GM23338 (cell line): ENCODE results near the gene BNIP1. TPM values are rescaled to one million over a fixed set of nuclear protein-coding genes. Genes with fewer than 3 reads are reported as not detected.

Source experiments
- ATAC-seq: fragments of 200-7000 bp; cut with Tn5 transposase; 3 replicates; pipeline ENCODE4 v1.9.1; 2020
- DNase-seq: peaks from one replicate; pipeline ENCODE4 v3.0.0-alpha.2; 2015; ENCODE audit warnings: low spot score
- H2AFZ ChIP-seq: fragments of 200-600 bp; sonication (generic); 2 replicates; pipeline ENCODE4 v1.8.0; 2016; ENCODE audit warnings: antibody characterized with exemption, mild to moderate bottlenecking, moderate library complexity
- H3F3A ChIP-seq: fragments of 200-600 bp; sonication (generic); replicated peaks from 2 replicates; pipeline ENCODE4 v1.8.0; 2017; ENCODE audit warnings: antibody characterized with exemption, mixed run types, low read depth
- H3K27ac ChIP-seq: fragments of 200-600 bp; sonication (generic); 2 replicates; pipeline ENCODE4 v1.6.1; 2016; ENCODE audit warnings: low read depth
- H3K27me3 ChIP-seq: fragments of 200-600 bp; sonication (generic); 2 replicates; pipeline ENCODE4 v1.8.0; 2016; ENCODE audit warnings: mild to moderate bottlenecking, mixed run types, moderate library complexity; ENCODE audit not compliant: insufficient read depth
- H3K36me3 ChIP-seq: fragments of 200-600 bp; sonication (generic); 2 replicates; pipeline ENCODE4 v1.8.0; 2016; ENCODE audit warnings: mild to moderate bottlenecking; ENCODE audit not compliant: insufficient read depth
- H3K4me1 ChIP-seq: fragments of 200-600 bp; sonication (generic); 2 replicates; pipeline ENCODE4 v1.8.0; 2016; ENCODE audit warnings: mild to moderate bottlenecking, moderate library complexity; ENCODE audit not compliant: insufficient read depth
- H3K4me2 ChIP-seq: fragments of 200-600 bp; sonication (generic); 2 replicates; pipeline ENCODE4 v1.7.1; 2017; ENCODE audit warnings: mixed run types
- H3K4me3 ChIP-seq: fragments of 200-600 bp; sonication (generic); 2 replicates; pipeline ENCODE4 v1.6.1; 2016; ENCODE audit warnings: mixed run types
- H3K79me2 ChIP-seq: fragments of 200-600 bp; sonication (generic); replicated peaks from 2 replicates; pipeline ENCODE4 v1.8.0; 2017; ENCODE audit warnings: mild to moderate bottlenecking; ENCODE audit not compliant: insufficient read depth
- H3K9me2 ChIP-seq: fragments of 200-600 bp; sonication (generic); 2 replicates; pipeline ENCODE4 v1.8.0; 2017; ENCODE audit not compliant: insufficient read depth
- H4K20me1 ChIP-seq: fragments of 200-600 bp; sonication (generic); replicated peaks from 2 replicates; pipeline ENCODE4 v1.8.0; 2017; ENCODE audit warnings: mild to moderate bottlenecking; ENCODE audit not compliant: insufficient read depth
- H3K27ac Mint-ChIP-seq: 2 replicates; pipeline ENCODE4 v1.8.0; 2020; ENCODE audit warnings: inconsistent platforms, mild to moderate bottlenecking, moderate library complexity, mixed read lengths
- H3K27me3 Mint-ChIP-seq: 3 replicates; pipeline ENCODE4 v1.8.0; 2022; ENCODE audit warnings: low read depth, mild to moderate bottlenecking, moderate library complexity, mixed read lengths, inconsistent platforms; ENCODE audit not compliant: insufficient read depth, poor library complexity
- H3K36me3 Mint-ChIP-seq: 3 replicates; pipeline ENCODE4 v1.8.0; 2021; ENCODE audit warnings: low read depth, mild to moderate bottlenecking, inconsistent platforms, moderate library complexity, mixed read lengths
- H3K4me1 Mint-ChIP-seq: 3 replicates; pipeline ENCODE4 v1.8.0; 2020; ENCODE audit warnings: mild to moderate bottlenecking, inconsistent platforms, mixed read lengths
- H3K4me3 Mint-ChIP-seq: 3 replicates; pipeline ENCODE4 v1.8.0; 2021; ENCODE audit warnings: moderate library complexity, mild to moderate bottlenecking, inconsistent platforms, mixed read lengths
- H3K9me3 Mint-ChIP-seq: 3 replicates; pipeline ENCODE4 v1.8.0; 2020; ENCODE audit warnings: moderate library complexity, mild to moderate bottlenecking, inconsistent platforms, mixed read lengths
- ETS1 ChIP-seq: IDR thresholded peaks from 2 replicates; pipeline ENCODE4 v1.6.1; 2016; ENCODE audit warnings: antibody characterized with exemption
- EZH2 ChIP-seq: fragments of 200-600 bp; sonication (generic); IDR thresholded peaks from one replicate; pipeline ENCODE4 v1.8.0; 2017; ENCODE audit warnings: antibody characterized with exemption, mild to moderate bottlenecking, low read depth; ENCODE audit not compliant: unreplicated experiment
- EZH2phosphoT487 ChIP-seq: fragments of 200-600 bp; sonication (generic); IDR thresholded peaks from one replicate; pipeline ENCODE4 v1.8.1; 2018; ENCODE audit warnings: antibody characterized with exemption; ENCODE audit not compliant: unreplicated experiment
- JUNB ChIP-seq: IDR thresholded peaks from one replicate; pipeline ENCODE4 v1.6.1; 2016; ENCODE audit warnings: antibody characterized with exemption; ENCODE audit not compliant: unreplicated experiment
- STAT1 ChIP-seq: IDR thresholded peaks from one replicate; pipeline ENCODE4 v1.6.1; 2016; ENCODE audit warnings: antibody characterized with exemption; ENCODE audit not compliant: unreplicated experiment
- ZNF114 ChIP-seq: fragments of 250-450 bp; sonication (Bioruptor Pico); IDR thresholded peaks from 2 replicates; pipeline ENCODE4 v1.5.0; 2020; ENCODE audit warnings: mild to moderate bottlenecking, moderate library complexity
- ZNF331 ChIP-seq: fragments of 250-450 bp; sonication (Bioruptor Pico); IDR thresholded peaks from 2 replicates; pipeline ENCODE4 v1.5.0; 2020; ENCODE audit warnings: low read depth, mild to moderate bottlenecking, moderate library complexity
- polyA plus RNA-seq: library from polyadenylated mRNA; unstranded; fragments of >200 nt; fragmentation: Nextera tagmentation; extraction: Ambion mirVana; gene quantifications from 2 replicates; pipeline ENCODE4 v1.2.1, GENCODE V29; 2016
- total RNA-seq: library from RNA; depleted of rRNA; stranded (reverse); fragments of >200 nt; shearing (Covaris generic); gene quantifications from 2 replicates; pipeline ENCODE4 v1.2.3, GENCODE V29; 2014
- TF ChIP-seq, protein P1 (sequence below): fragments of 250-450 bp; sonication (Bioruptor Pico); IDR thresholded peaks from 2 replicates; pipeline ENCODE4 v1.5.0; 2020; ENCODE audit warnings: mild to moderate bottlenecking, moderate library complexity
- TF ChIP-seq, protein P2 (sequence below), 2 experiments: fragments of 200-600 bp in 1 of 2; sonication (generic) in 1 of 2; conservative IDR thresholded peaks; 2 replicates each; pipeline versions ENCODE4 v1.5.1 to v1.6.1; 2016 to 2017; ENCODE audit warnings: antibody characterized with exemption in 2 of 2, low read depth in 2 of 2, mild to moderate bottlenecking in 2 of 2, moderate library complexity in 1 of 2

BNIP1 gene
- total and polyA plus RNA-seq, 2 experiments from 2014 or later = 12.1 to 17.0 TPM

DNA sequence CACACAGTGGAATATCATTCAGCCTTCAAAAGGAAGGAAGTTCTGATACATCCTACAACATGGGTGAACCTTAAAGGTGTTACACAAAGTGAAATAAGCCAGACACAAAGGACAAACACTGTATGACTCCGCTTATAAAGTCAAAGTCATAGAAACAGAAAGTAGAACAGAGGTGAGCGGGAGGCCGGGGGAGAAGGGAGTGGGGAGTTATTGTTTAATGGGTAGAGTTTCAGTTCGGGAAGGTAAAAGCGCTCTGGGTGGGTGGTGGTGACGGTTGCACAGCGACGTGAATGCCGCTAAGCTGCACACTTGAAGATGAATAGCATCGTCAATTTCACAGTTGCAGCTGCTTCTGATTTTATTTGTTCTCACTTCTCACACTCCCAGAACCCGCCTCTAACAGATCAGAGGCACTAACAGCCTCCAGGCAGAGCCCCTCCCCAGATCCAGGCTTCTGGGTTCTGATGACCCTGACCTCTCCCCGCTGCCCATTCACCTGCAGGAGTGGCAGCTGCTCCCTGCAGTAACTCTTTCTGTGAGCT is 34.1 kb downstream of the BNIP1 start:
- H3K27me3 ChIP-seq = no peaks in the 10 kb centered on the region
- no peak for TF ChIP-seq STAT1
- TF ChIP-seq ZNF114 = no peak
- TF ChIP-seq, protein P1, sequence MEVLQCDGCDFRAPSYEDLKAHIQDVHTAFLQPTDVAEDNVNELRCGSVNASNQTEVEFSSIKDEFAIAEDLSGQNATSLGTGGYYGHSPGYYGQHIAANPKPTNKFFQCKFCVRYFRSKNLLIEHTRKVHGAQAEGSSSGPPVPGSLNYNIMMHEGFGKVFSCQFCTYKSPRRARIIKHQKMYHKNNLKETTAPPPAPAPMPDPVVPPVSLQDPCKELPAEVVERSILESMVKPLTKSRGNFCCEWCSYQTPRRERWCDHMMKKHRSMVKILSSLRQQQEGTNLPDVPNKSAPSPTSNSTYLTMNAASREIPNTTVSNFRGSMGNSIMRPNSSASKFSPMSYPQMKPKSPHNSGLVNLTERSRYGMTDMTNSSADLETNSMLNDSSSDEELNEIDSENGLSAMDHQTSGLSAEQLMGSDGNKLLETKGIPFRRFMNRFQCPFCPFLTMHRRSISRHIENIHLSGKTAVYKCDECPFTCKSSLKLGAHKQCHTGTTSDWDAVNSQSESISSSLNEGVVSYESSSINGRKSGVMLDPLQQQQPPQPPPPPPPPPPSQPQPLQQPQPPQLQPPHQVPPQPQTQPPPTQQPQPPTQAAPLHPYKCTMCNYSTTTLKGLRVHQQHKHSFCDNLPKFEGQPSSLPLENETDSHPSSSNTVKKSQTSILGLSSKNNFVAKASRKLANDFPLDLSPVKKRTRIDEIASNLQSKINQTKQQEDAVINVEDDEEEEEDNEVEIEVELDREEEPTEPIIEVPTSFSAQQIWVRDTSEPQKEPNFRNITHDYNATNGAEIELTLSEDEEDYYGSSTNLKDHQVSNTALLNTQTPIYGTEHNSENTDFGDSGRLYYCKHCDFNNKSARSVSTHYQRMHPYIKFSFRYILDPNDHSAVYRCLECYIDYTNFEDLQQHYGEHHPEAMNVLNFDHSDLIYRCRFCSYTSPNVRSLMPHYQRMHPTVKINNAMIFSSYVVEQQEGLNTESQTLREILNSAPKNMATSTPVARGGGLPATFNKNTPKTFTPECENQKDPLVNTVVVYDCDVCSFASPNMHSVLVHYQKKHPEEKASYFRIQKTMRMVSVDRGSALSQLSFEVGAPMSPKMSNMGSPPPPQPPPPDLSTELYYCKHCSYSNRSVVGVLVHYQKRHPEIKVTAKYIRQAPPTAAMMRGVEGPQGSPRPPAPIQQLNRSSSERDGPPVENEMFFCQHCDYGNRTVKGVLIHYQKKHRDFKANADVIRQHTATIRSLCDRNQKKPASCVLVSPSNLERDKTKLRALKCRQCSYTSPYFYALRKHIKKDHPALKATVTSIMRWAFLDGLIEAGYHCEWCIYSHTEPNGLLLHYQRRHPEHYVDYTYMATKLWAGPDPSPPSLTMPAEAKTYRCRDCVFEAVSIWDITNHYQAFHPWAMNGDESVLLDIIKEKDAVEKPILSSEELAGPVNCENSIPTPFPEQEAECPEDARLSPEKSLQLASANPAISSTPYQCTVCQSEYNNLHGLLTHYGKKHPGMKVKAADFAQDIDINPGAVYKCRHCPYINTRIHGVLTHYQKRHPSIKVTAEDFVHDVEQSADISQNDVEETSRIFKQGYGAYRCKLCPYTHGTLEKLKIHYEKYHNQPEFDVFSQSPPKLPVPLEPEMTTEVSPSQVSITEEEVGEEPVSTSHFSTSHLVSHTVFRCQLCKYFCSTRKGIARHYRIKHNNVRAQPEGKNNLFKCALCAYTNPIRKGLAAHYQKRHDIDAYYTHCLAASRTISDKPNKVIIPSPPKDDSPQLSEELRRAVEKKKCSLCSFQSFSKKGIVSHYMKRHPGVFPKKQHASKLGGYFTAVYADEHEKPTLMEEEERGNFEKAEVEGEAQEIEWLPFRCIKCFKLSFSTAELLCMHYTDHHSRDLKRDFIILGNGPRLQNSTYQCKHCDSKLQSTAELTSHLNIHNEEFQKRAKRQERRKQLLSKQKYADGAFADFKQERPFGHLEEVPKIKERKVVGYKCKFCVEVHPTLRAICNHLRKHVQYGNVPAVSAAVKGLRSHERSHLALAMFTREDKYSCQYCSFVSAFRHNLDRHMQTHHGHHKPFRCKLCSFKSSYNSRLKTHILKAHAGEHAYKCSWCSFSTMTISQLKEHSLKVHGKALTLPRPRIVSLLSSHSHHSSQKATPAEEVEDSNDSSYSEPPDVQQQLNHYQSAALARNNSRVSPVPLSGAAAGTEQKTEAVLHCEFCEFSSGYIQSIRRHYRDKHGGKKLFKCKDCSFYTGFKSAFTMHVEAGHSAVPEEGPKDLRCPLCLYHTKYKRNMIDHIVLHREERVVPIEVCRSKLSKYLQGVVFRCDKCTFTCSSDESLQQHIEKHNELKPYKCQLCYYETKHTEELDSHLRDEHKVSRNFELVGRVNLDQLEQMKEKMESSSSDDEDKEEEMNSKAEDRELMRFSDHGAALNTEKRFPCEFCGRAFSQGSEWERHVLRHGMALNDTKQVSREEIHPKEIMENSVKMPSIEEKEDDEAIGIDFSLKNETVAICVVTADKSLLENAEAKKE (CRISPR knock-in tag) = no peak
- no peak for TF ChIP-seq ETS1
- TF ChIP-seq EZH2 = no peak
- TF ChIP-seq, protein P2, sequence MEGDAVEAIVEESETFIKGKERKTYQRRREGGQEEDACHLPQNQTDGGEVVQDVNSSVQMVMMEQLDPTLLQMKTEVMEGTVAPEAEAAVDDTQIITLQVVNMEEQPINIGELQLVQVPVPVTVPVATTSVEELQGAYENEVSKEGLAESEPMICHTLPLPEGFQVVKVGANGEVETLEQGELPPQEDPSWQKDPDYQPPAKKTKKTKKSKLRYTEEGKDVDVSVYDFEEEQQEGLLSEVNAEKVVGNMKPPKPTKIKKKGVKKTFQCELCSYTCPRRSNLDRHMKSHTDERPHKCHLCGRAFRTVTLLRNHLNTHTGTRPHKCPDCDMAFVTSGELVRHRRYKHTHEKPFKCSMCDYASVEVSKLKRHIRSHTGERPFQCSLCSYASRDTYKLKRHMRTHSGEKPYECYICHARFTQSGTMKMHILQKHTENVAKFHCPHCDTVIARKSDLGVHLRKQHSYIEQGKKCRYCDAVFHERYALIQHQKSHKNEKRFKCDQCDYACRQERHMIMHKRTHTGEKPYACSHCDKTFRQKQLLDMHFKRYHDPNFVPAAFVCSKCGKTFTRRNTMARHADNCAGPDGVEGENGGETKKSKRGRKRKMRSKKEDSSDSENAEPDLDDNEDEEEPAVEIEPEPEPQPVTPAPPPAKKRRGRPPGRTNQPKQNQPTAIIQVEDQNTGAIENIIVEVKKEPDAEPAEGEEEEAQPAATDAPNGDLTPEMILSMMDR (conservative IDR thresholded peaks at IDR 0.05; ENCODE audit: low read depth in 2 of 2) = no peak
- no peak for TF ChIP-seq JUNB
- TF ChIP-seq ZNF331 (CRISPR knock-in tag) = no peak
- TF ChIP-seq EZH2phosphoT487 = no peak

More for the DNA sequence above, 34.1 kb downstream of the BNIP1 start:
- Histone ChIP-seq H2AFZ (no peak overlapping the region), H3K27ac (no peak overlapping the region), H3K79me2 (no peaks in the 10 kb centered on the region), H3K36me3 (no peaks in the 10 kb centered on the region), H3K4me2 (no peak overlapping the region), H4K20me1 (no peaks in the 10 kb centered on the region; the same call in 1 of the 2 replicates), H3K9me2 (no peaks in the 10 kb centered on the region), H3K4me1 (no peaks in the 10 kb centered on the region), H3F3A (no peaks in the 10 kb centered on the region), H3K4me3 (no peak overlapping the region)
- H3K27me3 Mint-ChIP-seq = peaks cover 15% of the 10 kb centered on the region
- no peak overlapping the region for H3K4me3 Mint-ChIP-seq
- no peak for ATAC-seq
- no peak for DNase-seq
- peaks cover 7% of the 10 kb centered on the region; the same call in 2 of the 3 replicates for H3K4me1 Mint-ChIP-seq
- no peak overlapping the region for H3K27ac Mint-ChIP-seq
- no peaks in the 10 kb centered on the region for H3K36me3 Mint-ChIP-seq
- H3K9me3 Mint-ChIP-seq = no peaks in the 10 kb centered on the region
